ENCODE data around the gene FGD5.

GRCh38 chr3:14852058-14852594, 33.4 kb downstream of the FGD5 start:
- TF ChIP-seq POLR2A (IDR thresholded peaks at IDR 0.05; ENCODE audit: low read depth, low read length) (no peak), TAF1 (IDR thresholded peaks at IDR 0.05; ENCODE audit: borderline replicate concordance, low read depth, low read length) (no peak), POLR2AphosphoS5 (IDR thresholded peaks at IDR 0.05; ENCODE audit: low read depth, low read length) (no peak)

Measured in GM12892 (cell line).